DND-41 (cell line): ENCODE measurements around the gene NUMBL.

ENCODE experiments used
- EZH2 ChIP-seq: IDR thresholded peaks from 3 replicates; pipeline ENCODE4 v1.6.1; 2012; ENCODE audit warnings: borderline replicate concordance, low read depth, mild to moderate bottlenecking, moderate library complexity, low read length, inconsistent platforms; ENCODE audit not compliant: severe bottlenecking
- TF ChIP-seq, protein P1 (sequence below): IDR thresholded peaks from 2 replicates; pipeline ENCODE4 v1.5.1; 2012; ENCODE audit warnings: borderline replicate concordance, low read length, moderate library complexity, mild to moderate bottlenecking; ENCODE audit not compliant: poor library complexity, severe bottlenecking; ENCODE audit errors: extremely low read depth

GRCh38 chr19:40667602-40668001, 22.8 kb downstream of the NUMBL start:
- TF ChIP-seq EZH2: no peak
- TF ChIP-seq, protein P1, sequence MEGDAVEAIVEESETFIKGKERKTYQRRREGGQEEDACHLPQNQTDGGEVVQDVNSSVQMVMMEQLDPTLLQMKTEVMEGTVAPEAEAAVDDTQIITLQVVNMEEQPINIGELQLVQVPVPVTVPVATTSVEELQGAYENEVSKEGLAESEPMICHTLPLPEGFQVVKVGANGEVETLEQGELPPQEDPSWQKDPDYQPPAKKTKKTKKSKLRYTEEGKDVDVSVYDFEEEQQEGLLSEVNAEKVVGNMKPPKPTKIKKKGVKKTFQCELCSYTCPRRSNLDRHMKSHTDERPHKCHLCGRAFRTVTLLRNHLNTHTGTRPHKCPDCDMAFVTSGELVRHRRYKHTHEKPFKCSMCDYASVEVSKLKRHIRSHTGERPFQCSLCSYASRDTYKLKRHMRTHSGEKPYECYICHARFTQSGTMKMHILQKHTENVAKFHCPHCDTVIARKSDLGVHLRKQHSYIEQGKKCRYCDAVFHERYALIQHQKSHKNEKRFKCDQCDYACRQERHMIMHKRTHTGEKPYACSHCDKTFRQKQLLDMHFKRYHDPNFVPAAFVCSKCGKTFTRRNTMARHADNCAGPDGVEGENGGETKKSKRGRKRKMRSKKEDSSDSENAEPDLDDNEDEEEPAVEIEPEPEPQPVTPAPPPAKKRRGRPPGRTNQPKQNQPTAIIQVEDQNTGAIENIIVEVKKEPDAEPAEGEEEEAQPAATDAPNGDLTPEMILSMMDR: no peak
